ENCODE results near the gene TESMIN. TPM values are rescaled to one million over a fixed set of nuclear protein-coding genes. Genes with fewer than 3 reads are reported as not detected.

TESMIN gene
- total and polyA plus RNA-seq, 2 of the 4 experiments (the other 2 are of a cell fraction), result 0.90 to 2.2 TPM

- no peak overlapping the region for H2AK5ac ChIP-seq (ENCODE audit: low read depth, low read length)
- H4K91ac ChIP-seq (ENCODE audit: insufficient read depth, low read depth, low read length), result no peak overlapping the region
- BruUV-seq (replicated peaks), result no TSS peak
- CTCF ChIA-PET, result interaction anchor here (0.9 kb wide), 1 partner anchor 10 kb away, joined by 4 read pairs; no protein-coding TSS in a partner anchor
- H3K27ac ChIP-seq (ENCODE audit: insufficient read depth, low read length), result no peak overlapping the region
- DNase-seq (no peak), ATAC-seq (ENCODE audit: low read depth) (no peak)
- POLR2A ChIA-PET (ENCODE audit: unreplicated experiment), result no interaction called here
- peaks cover 38% of the 10 kb centered on the region for H3K27me3 ChIP-seq (ENCODE audit: control insufficient read depth, insufficient read depth, low read length)
- dilution Hi-C loops (cut with HindIII; ENCODE audit: low sequenced_read_pairs, unreplicated experiment) (no loop called here), in situ Hi-C loops (cut with MboI; ENCODE audit: low sequenced_read_pairs) (no loop called here), intact Hi-C loops (cut with micrococcal nuclease) (no loop called here)
- no peak overlapping the region for H3K14ac ChIP-seq (replicated peaks; ENCODE audit: low read depth, low read length)
- H4K5ac ChIP-seq (ENCODE audit: low read depth, low read length), result no peak overlapping the region
- no peak overlapping the region for H2AFZ ChIP-seq (replicated peaks; ENCODE audit: low read length, poor library complexity)
- no peak overlapping the region for H2BK15ac ChIP-seq (ENCODE audit: low read depth, low read length)
- no peaks in the 10 kb centered on the region for H3K79me1 ChIP-seq (ENCODE audit: low read depth in 1 of 2, low read length in 2 of 2)
- no peak overlapping the region for H3K4me2 ChIP-seq (ENCODE audit: low read depth, low read length)
- H3K4me1 ChIP-seq (ENCODE audit: control insufficient read depth, insufficient read depth, low read length), result peaks cover 4% of the 10 kb centered on the region; the same call in 1 of the 2 replicates
- TF ChIP-seq FOS (IDR thresholded peaks at IDR 0.05; ENCODE audit: low read depth, low read length), result no peak
- TF ChIP-seq SMC3 (IDR thresholded peaks at IDR 0.05; ENCODE audit: low read depth, low read length), result no peak
- no peak for TF ChIP-seq POLR2A (IDR thresholded peaks at IDR 0.05; ENCODE audit: low read depth, low read length)
- no peak for TF ChIP-seq MAZ (IDR thresholded peaks at IDR 0.05; ENCODE audit: borderline replicate concordance, low read depth, low read length)
- no peak for TF ChIP-seq RFX5 (IDR thresholded peaks at IDR 0.05; ENCODE audit: low read depth, low read length)
- no peak for TF ChIP-seq MAFK (IDR thresholded peaks at IDR 0.05; ENCODE audit: low read depth, low read length)
- no peak for TF ChIP-seq MXI1 (IDR thresholded peaks at IDR 0.05; ENCODE audit: borderline replicate concordance, low read depth, low read length)
- no peak for TF ChIP-seq ELK1 (IDR thresholded peaks at IDR 0.05; ENCODE audit: borderline replicate concordance, low read depth, low read length)
- TF ChIP-seq CEBPB (IDR thresholded peaks at IDR 0.05; ENCODE audit: low read depth, low read length), result no peak
- no peak overlapping the region for H2BK5ac ChIP-seq (ENCODE audit: low read depth, low read length, poor library complexity, severe bottlenecking)
- H3K56ac ChIP-seq (ENCODE audit: extremely low read depth, insufficient read depth, low read length), result no peak overlapping the region
- no peak overlapping the region for H2BK120ac ChIP-seq (ENCODE audit: low read depth, low read length)
- no peak overlapping the region for H3K4ac ChIP-seq (ENCODE audit: low read depth, low read length)
- H3K9me3 ChIP-seq (ENCODE audit: control insufficient read depth, insufficient read depth, low read length), result peaks cover 4% of the 10 kb centered on the region
- no peak overlapping the region for H3K4me3 ChIP-seq (ENCODE audit: insufficient read depth, low read depth, low read length)
- H3K23ac ChIP-seq (ENCODE audit: low read depth, low read length), result no peak overlapping the region
- H3K9me1 ChIP-seq (ENCODE audit: insufficient read depth, low read length), result no peaks in the 10 kb centered on the region
- H2AK9ac ChIP-seq (replicated peaks; ENCODE audit: low read depth, low read length, poor library complexity), result no peak overlapping the region
- H3K18ac ChIP-seq (ENCODE audit: low read depth, low read length), result no peak overlapping the region
- no peak overlapping the region for H2BK20ac ChIP-seq (ENCODE audit: low read depth, low read length)
- no peak overlapping the region for H3K9ac ChIP-seq (ENCODE audit: low read depth, low read length)
- no CpG with 5 or more reads among the region's 9 CpGs for WGBS, 2 experiments (ENCODE audit: extremely low coverage in 2 of 2, insufficient read length in 1 of 2)
- no peaks in the 10 kb centered on the region for H4K20me1 ChIP-seq (ENCODE audit: insufficient read depth, low read length)
- H3K36me3 ChIP-seq (ENCODE audit: control insufficient read depth, insufficient read depth, low read length), result no peaks in the 10 kb centered on the region
- H4K8ac ChIP-seq (ENCODE audit: low read depth in 2 of 2, low read length in 2 of 2), result no peak overlapping the region
Measured at GRCh38 chr11:68664141-68664540, 87.2 kb downstream of the TESMIN start.

Measured in IMR-90 (cell line).